Liver (tissue), 9 donors: Measurements from ENCODE around the gene PIN4. TPM values are rescaled to one million over a fixed set of nuclear protein-coding genes. Genes with fewer than 3 reads are reported as not detected.

Experiments
- DNase-seq: peaks from one replicate; pipeline ENCODE4 v3.0.0-alpha.2; 2017; ENCODE audit warnings: low spot score
- H3K27ac ChIP-seq, 2 donors: one replicate each; pipeline ENCODE4 v1.7.0; 2013; ENCODE audit warnings: inconsistent platforms in 2 of 2, low read length in 2 of 2, control low read depth in 1 of 2, low read depth in 1 of 2, mild to moderate bottlenecking in 1 of 2
- H3K27me3 ChIP-seq, 4 donors: one replicate each; pipeline versions ENCODE4 v1.6.1 to v1.7.0; 2013; ENCODE audit warnings: low read length in 3 of 4, inconsistent platforms in 1 of 4, mild to moderate bottlenecking in 1 of 4, moderate library complexity in 1 of 4; ENCODE audit not compliant: control insufficient read depth in 4 of 4, insufficient read depth in 4 of 4
- H3K36me3 ChIP-seq, 4 donors: one replicate each; pipeline versions ENCODE4 v1.6.1 to v1.7.0; 2013; ENCODE audit warnings: low read length in 3 of 4, mild to moderate bottlenecking in 3 of 4, low read depth in 1 of 4, moderate library complexity in 1 of 4; ENCODE audit not compliant: control insufficient read depth in 4 of 4, insufficient read depth in 3 of 4
- H3K4me1 ChIP-seq, 4 donors: one replicate each; pipeline versions ENCODE4 v1.6.1 to v1.7.0; 2013; ENCODE audit warnings: low read length in 3 of 4, mild to moderate bottlenecking in 3 of 4, moderate library complexity in 1 of 4; ENCODE audit not compliant: control insufficient read depth in 4 of 4, insufficient read depth in 4 of 4
- H3K4me3 ChIP-seq, 3 donors: one replicate each; pipeline versions ENCODE4 v1.6.1 to v1.7.0; 2013; ENCODE audit warnings: low read length in 3 of 3, control low read depth in 1 of 3, low read depth in 1 of 3, mild to moderate bottlenecking in 1 of 3
- H3K9ac ChIP-seq, 2 donors: one replicate each; pipeline ENCODE4 v1.7.0; 2013; ENCODE audit warnings: low read length in 2 of 2, mild to moderate bottlenecking in 2 of 2, moderate library complexity in 2 of 2, control low read depth in 1 of 2, low read depth in 1 of 2
- H3K9me3 ChIP-seq, 4 donors: one replicate each; pipeline versions ENCODE4 v1.6.1 to v1.7.0; 2013; ENCODE audit warnings: low read length in 3 of 4; ENCODE audit not compliant: control insufficient read depth in 4 of 4
- ATF3 ChIP-seq: IDR thresholded peaks from 2 replicates; pipeline ENCODE4 v1.6.1; 2016; ENCODE audit warnings: antibody characterized with exemption
- CTCF ChIP-seq: fragments of 150-350 bp; IDR thresholded peaks from 2 replicates; pipeline ENCODE4 v1.5.1; 2017; ENCODE audit warnings: improper control_type of control experiment, low read depth, low read length; ENCODE audit not compliant: missing input control
- EGR1 ChIP-seq, 2 donors: IDR thresholded peaks; 2 replicates each; pipeline ENCODE4 v1.6.1; 2016 to 2018; ENCODE audit warnings: antibody characterized with exemption in 2 of 2, low read depth in 2 of 2
- FOXA1 ChIP-seq: IDR thresholded peaks from 2 replicates; pipeline ENCODE4 v1.6.1; 2016; ENCODE audit warnings: antibody characterized with exemption
- FOXA2 ChIP-seq: IDR thresholded peaks from 2 replicates; pipeline ENCODE4 v1.6.1; 2016; ENCODE audit warnings: antibody characterized with exemption
- GABPA ChIP-seq, 2 donors: IDR thresholded peaks in 1 of 2; conservative IDR thresholded peaks in 1 of 2; 2 replicates each; pipeline ENCODE4 v1.6.1; 2016; ENCODE audit warnings: antibody characterized with exemption in 2 of 2, mild to moderate bottlenecking in 1 of 2, moderate library complexity in 1 of 2
- HNF4A ChIP-seq, 2 donors: conservative IDR thresholded peaks; 2 replicates each; pipeline ENCODE4 v1.6.1; 2016; ENCODE audit warnings: antibody characterized with exemption in 2 of 2, mild to moderate bottlenecking in 2 of 2
- HNF4G ChIP-seq: IDR thresholded peaks from 2 replicates; pipeline ENCODE4 v1.6.1; 2016; ENCODE audit warnings: antibody characterized with exemption
- JUND ChIP-seq, 2 donors: IDR thresholded peaks; 2 replicates each; pipeline ENCODE4 v1.6.1; 2016; ENCODE audit warnings: antibody characterized with exemption in 2 of 2
- MAX ChIP-seq: IDR thresholded peaks from 2 replicates; pipeline ENCODE4 v1.6.1; 2016; ENCODE audit warnings: antibody characterized with exemption
- NR2F2 ChIP-seq: IDR thresholded peaks from 2 replicates; pipeline ENCODE4 v1.6.1; 2016; ENCODE audit warnings: antibody characterized with exemption
- RAD21 ChIP-seq, 2 donors: IDR thresholded peaks; 2 replicates each; pipeline ENCODE4 v1.6.1; 2016; ENCODE audit warnings: antibody characterized with exemption in 2 of 2, mild to moderate bottlenecking in 2 of 2
- REST ChIP-seq: IDR thresholded peaks from 2 replicates; pipeline ENCODE4 v1.6.1; 2016; ENCODE audit warnings: antibody characterized with exemption, mild to moderate bottlenecking
- RXRA ChIP-seq, 2 donors: IDR thresholded peaks; 2 replicates each; pipeline ENCODE4 v1.6.1; 2017 to 2018; ENCODE audit warnings: antibody characterized with exemption in 2 of 2, mild to moderate bottlenecking in 1 of 2
- SP1 ChIP-seq: IDR thresholded peaks from 2 replicates; pipeline ENCODE4 v1.6.1; 2018; ENCODE audit warnings: antibody characterized with exemption, mild to moderate bottlenecking
- TAF1 ChIP-seq: conservative IDR thresholded peaks from 2 replicates; pipeline ENCODE4 v1.6.1; 2016; ENCODE audit warnings: antibody characterized with exemption, mild to moderate bottlenecking
- YY1 ChIP-seq: IDR thresholded peaks from 2 replicates; pipeline ENCODE4 v1.6.1; 2016; ENCODE audit warnings: antibody characterized with exemption, mild to moderate bottlenecking
- ZBTB33 ChIP-seq: IDR thresholded peaks from 2 replicates; pipeline ENCODE4 v1.6.1; 2016; ENCODE audit warnings: antibody characterized with exemption
- WGBS: extraction: QIAGEN DNeasy Blood & Tissue Kit; methylation state at CpG from one replicate; pipeline ENCODE4 v1.1.7; 2013; 5-methylcytosine and 5-hydroxymethylcytosine counted together
- polyA plus RNA-seq, 2 donors: library from polyadenylated mRNA; stranded (reverse) in 1 of 2; unstranded in 1 of 2; fragments of 200-250 nt in 1 of 2; fragments of >200 nt in 1 of 2; fragmentation: Nextera tagmentation in 1 of 2; extraction: Ambion mirVana in 1 of 2; gene quantifications; one replicate each; pipeline versions ENCODE4 v1.2.1 to v1.2.3, GENCODE V29; 2013 to 2015
- total RNA-seq, 2 donors: library from RNA; depleted of rRNA; stranded (reverse); fragments of >200 nt; gene quantifications; one replicate each; pipeline ENCODE4 v1.2.3, GENCODE V29; 2014
- donor health status: healthy.
- donor health status: healthy.
- donor health status: healthy.
- donor health status: healthy.
- donor health status: healthy.

PIN4 gene
- total and polyA plus RNA-seq, 4 donors, result 7.1 to 26.2 (median 9.3) TPM

- Histone ChIP-seq H3K4me3 (no peak overlapping the region), H3K9me3 (no peaks in the 10 kb centered on the region), H3K27ac (no peak overlapping the region), H3K36me3 (no peaks in the 10 kb centered on the region), H3K9ac (no peak overlapping the region), H3K27me3 (no peaks in the 10 kb centered on the region), H3K4me1 (peaks cover 0 to 5% (median 2%) of the 10 kb centered on the region in 4 donors)
- DNase-seq, result no peak
- TF ChIP-seq FOXA2 (no peak), ZBTB33 (no peak), RAD21 (IDR thresholded peaks at IDR 0.05) (no peak), SP1 (no peak), HNF4A (conservative IDR thresholded peaks at IDR 0.05) (no peak), CTCF (no peak), YY1 (no peak), MAX (no peak), FOXA1 (no peak), HNF4G (no peak), RXRA (IDR thresholded peaks at IDR 0.05) (no peak), NR2F2 (no peak), JUND (IDR thresholded peaks at IDR 0.05) (no peak), EGR1 (IDR thresholded peaks at IDR 0.05; ENCODE audit: low read depth in 2 of 2) (no peak), REST (no peak), ATF3 (no peak), GABPA (IDR thresholded peaks at IDR 0.05 in 1 of 2, conservative IDR thresholded peaks at IDR 0.05 in 1 of 2) (no peak), TAF1 (no peak)
- 96% methylated on average over 11 of the region's 11 CpGs for WGBS
These were observed 47.6 kb upstream of the PIN4 start for GRCh38 chrX:72133851-72134546.
